Middle frontal gyrus (tissue), 1 donor: ENCODE data around the gene CPVL.
A peak's percentile ranks its signal among the peaks of the same experiment; 100 is the strongest.

ENCODE experiments used
- DNase-seq: peaks from one replicate; pipeline ENCODE4 v3.0.0-alpha.2; 2015; ENCODE audit warnings: low spot score; ENCODE audit errors: extremely low spot score

CPVL gene

DNA sequence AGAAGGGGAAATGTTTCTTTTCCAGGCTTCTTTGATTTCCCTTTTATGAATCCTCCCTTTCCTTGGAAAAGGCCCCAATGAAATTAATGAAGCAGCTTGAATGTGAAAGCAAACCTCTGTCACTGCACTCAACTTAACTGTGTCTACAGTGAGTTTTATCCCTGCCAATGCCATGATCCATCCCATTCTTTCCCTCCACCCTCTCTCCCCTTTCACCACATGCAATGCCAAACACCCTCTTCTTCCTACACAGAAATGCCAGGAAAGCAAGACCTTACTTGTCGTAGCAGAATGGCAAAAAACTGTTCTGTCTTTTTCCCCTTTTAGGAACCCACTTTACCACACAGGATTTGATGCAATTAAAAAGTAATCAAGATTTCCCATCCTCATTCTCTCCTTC lies 140.9 kb downstream of the CPVL start:
- DNase-seq = no peak

GRCh38 chr7:29003703-29004102 lies 142.6 kb downstream of the CPVL start:
- DNase-seq = no peak

- DNase-seq = no peak
These were observed 145.6 kb downstream of the CPVL start for GRCh38 chr7:29000717-29001076.

DNA sequence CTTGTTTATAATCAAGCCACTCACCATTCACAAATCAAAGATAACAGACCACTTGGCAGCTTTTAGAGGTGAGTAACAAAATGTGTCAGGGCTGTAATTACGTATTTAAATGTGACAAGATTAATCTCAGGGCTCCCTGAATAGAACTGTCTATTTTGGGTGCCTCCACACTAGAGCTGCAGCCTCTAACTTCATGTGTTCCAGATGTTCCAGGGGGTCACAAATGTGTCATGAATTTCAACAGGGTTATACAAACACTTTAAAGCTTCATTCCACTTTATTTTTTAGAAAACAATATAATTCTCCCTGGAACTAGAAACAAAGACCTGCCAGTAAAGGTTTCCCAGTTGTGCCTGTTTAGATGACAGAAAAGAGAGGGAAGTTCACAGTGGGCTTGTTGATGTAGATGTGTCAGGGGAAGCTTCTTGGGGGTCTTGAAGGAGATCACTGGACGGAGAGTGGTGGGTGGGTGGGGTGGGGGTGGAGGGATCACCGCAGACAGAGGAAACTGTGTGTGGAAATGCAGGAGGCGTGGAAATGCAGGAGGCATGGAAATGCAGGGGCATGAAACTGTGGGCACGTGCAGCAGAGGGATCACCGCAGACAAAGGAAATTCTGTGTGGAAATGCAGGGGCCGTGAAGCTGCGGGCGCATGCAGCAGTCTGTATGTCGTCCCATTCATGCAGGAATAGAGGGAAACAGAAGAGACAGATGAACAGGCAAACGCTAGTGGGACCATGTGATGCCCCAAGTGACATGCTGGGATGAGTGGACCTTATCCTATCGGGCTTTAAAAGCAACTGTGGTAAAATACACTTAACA lies 146.2 kb downstream of the CPVL start:
- DNase-seq = no peak

DNA sequence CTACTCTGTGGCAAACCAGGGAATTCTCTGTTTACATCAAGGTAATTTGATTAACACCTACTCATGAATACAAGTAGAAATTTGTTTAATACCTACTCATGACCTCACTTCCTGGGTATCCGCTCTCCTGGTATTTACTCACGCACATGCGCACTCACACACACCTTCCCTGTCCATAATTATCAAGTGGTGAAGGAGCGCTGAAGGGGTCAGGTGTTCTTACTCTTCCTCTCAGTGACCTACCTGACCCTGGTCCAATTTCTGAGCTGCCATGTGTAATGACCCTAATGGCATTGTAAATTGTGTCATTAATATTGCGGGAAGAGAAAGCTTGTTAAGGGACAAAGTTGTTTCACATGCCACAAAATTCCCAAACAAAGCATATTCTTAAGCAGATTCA lies 146.9 kb downstream of the CPVL start:
- DNase-seq = no peak

- DNase-seq = no peak
These were observed 148.2 kb downstream of the CPVL start for GRCh38 chr7:28998105-28998504.

DNA sequence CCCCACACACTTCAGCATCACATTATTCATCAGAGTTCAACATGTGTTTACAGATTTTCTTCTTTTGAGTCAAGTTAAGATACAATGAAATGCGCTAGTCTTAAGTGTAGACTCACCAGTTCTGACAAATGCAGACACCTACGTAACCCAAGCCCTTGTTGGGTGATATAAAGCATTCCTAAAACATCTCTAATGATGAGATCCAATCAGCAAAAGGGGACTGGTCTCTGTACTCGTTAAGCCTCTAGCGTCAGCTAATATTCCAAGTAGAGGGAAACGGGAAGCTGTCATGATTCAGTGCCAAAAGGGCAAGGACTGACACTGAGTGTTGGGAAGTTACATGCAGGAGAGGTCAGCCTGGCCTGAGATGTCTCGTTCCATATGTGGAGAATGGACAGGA lies 149.5 kb downstream of the CPVL start:
- DNase-seq = no peak

- no peak for DNase-seq
These were observed 153.0 kb downstream of the CPVL start for GRCh38 chr7:28993371-28993770.

DNA sequence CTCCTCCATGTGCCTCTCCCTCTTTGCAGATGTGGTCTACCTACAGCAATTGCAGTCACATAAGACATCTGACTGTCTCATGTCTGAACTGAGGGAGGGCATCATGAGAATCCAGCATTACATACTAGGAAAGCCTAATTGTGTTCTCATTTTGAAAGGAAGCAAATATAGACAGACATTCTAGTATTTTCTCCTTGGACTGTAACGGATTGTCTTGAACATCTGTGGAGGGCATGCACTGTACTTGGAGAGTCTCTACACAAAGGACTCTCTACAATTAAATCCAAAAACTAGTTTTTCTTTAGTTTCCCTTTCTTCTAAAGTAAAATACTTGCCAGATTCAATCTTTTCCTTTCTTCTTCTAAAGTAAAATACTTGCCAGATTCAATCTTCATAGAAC lies 153.5 kb downstream of the CPVL start:
- DNase-seq = no peak

GRCh38 chr7:28990200-28990960 lies 156.0 kb downstream of the CPVL start:
- DNase-seq = no peak

GRCh38 chr7:28989211-28989980 lies 156.9 kb downstream of the CPVL start:
- no peak for DNase-seq

GRCh38 chr7:28988810-28989209 lies 157.5 kb downstream of the CPVL start:
- no peak for DNase-seq

GRCh38 chr7:28988091-28988490 lies 158.2 kb downstream of the CPVL start:
- DNase-seq = no peak

GRCh38 chr7:28986765-28987110 lies 159.6 kb downstream of the CPVL start:
- DNase-seq = no peak

GRCh38 chr7:28986028-28986764 lies 160.1 kb downstream of the CPVL start:
- DNase-seq = no peak

DNA sequence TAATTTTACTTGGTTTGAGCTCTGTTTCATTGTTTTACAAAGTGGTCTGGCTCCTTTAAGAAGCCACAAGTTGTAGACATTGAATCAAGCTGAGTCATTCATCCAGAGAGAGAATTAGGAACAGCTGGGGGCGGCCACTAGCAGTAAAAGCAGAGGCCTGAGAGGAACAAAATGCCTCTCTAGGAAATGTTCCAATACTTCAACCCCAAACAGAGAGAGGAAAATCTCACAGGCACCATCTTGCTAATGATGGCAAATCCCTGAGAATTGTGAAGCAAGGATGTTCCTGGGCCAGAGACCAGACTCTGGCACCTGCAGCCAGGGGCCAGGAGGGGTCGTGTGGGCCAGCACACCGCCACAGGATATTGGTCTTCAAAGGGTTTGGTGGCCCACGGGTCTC lies 161.7 kb downstream of the CPVL start:
- peak; percentile 43 for DNase-seq

- no peak for DNase-seq
These were observed 162.1 kb downstream of the CPVL start for GRCh38 chr7:28984217-28984616.

DNA sequence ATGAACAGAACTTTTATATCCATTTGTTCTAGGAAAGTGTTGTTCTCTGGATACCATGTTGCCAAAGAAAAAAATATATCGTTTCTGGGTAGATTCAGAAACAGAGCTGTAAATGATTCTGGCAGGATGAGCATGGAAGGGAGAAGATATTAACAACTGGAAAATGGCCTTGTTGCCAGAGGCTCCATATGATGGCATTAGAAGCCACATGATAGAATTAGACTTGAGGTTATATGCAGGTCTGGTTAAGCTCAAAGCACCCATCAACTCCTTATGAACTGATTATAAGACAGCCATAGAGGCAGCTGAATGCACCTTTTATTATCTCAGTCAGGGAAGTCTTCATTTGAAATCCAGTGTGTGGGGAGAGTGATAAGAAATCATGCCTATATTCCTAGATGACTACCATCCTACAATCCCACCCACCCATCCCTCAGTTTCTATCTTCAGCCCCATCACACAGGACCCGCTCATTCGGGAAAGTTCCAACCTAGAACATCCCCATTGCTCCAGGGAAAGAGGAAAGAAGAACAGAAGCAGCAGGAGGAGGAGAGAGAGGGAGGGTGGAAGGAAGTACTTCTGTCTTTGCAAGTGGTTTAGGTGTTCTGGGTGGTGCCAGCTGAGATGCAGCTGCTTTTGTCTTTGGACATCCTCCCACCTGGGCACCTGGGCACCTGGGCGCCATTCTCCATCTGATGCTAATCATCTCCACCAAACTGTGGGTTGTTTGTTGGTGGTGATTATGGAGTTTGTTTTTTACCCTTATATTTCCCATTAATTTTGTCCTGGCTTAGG lies 162.7 kb downstream of the CPVL start:
- no peak for DNase-seq

DNA sequence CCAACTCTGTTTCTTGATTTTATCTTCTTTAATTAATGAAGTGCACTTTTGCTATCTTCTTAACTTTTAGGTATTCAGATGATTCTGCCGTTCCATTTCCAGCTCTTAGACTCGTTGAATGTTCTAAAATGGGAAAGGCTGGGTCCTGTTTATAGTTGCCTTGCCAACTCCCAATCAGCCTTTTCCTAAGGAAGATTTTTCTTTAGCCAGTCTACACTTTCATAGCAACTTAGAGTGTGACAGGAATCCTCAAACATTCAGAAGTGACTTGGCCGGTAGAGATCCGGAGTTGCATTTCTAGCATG lies 165.2 kb downstream of the CPVL start:
- no peak for DNase-seq

DNA sequence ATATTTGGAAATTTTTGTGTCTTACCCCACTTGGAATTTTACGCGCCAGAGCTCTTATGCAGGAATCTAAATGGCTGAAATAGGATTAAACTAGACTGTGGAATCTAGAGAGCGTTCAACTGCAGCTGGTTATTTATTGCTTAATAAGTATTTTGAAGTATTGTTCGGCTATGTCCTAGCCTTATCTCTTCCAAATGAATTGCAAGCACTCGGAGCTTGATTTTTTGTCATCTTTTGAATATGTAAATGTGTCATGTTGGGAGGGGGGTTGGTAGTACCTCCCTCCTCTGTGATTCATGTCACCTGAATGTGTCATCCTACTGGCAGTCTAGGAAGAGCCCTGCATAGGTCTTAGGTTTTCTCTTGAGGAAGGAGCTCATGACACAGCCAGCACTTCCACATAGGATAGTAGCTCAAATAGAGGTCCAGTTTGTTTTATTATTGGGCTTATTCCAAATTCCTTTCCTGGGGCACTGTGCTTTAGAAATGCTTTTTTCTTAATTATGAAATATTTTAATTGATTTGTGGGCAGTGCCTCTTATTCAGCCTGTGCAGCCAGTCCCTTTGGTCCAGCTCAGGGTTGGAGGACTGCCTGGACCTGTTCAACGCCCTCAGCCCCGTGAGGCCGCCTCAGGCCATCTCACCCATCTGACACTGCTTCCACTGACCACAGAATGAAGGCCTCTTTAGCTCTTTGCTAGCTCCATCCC lies 165.7 kb downstream of the CPVL start:
- no peak for DNase-seq
